ENCODE results near the gene ZDHHC23. TPM values are rescaled to one million over a fixed set of nuclear protein-coding genes. Genes with fewer than 3 reads are reported as not detected.

ZDHHC23 gene, protein sequence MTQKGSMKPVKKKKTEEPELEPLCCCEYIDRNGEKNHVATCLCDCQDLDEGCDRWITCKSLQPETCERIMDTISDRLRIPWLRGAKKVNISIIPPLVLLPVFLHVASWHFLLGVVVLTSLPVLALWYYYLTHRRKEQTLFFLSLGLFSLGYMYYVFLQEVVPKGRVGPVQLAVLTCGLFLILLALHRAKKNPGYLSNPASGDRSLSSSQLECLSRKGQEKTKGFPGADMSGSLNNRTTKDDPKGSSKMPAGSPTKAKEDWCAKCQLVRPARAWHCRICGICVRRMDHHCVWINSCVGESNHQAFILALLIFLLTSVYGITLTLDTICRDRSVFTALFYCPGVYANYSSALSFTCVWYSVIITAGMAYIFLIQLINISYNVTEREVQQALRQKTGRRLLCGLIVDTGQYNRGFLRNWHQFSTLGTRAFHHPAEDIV
- total RNA-seq (ENCODE audit: low replicate concordance): 8.1 and 8.5 TPM in 2 replicates
- long read RNA-seq, partial matches to known transcripts: 0 of 3 reads
- long read RNA-seq, other reads (novel, unspliced or antisense): 3 of 3 reads

DNA sequence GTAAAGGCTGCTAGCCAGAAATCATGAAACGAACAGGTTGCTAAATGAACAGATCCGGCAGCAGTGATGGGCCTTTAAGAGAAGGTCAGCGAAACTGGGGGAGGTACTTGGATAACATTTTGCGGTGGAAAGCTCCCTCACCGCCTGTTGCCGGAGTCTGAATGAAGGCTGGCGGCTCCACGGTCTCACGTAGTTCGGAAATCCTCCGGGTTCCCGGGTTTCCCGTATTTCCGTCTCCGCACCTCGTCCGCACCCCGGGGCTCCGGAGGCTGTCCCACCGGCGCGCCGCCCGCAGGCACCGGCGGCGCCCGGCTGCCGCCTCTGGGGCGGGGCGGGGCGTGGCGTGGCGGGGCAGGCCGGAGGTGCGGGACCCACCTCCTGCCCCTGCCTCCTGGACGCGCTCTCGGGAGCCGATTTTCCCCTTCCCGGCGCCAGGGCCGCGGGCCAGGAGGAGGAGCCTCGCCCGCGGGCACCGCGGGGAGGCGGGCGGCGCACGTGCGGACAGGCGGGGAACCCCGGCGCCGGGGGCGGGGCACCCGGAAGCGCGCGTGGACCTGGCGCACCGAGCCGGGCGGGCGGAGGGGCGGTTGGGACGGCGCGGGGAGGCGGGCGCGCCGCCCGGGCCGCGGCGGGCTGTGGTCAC is at the start of gene ZDHHC23:
TSS of gene ZDHHC23 (plus strand) at position 642 of the 643 bp plus-strand sequence. CDS start 790 bp downstream, outside the sequence.
- Mint-ChIP-seq H3K36me3 (no peaks in the 10 kb centered on the region), H3K27me3 (peaks cover 52% of the 10 kb centered on the region), H3K4me3 (peak within 1 kb of the TSS; percentile 89), H3K4me1 (ENCODE audit: unreplicated experiment) (no peaks in the 10 kb centered on the region), H3K27ac (peak within 1 kb of the TSS; percentile 33), H3K9me3 (no peaks in the 10 kb centered on the region)
- peak; percentile 75 for DNase-seq (ENCODE audit: extremely low spot score, unreplicated experiment)
- TF ChIP-seq, protein P1, sequence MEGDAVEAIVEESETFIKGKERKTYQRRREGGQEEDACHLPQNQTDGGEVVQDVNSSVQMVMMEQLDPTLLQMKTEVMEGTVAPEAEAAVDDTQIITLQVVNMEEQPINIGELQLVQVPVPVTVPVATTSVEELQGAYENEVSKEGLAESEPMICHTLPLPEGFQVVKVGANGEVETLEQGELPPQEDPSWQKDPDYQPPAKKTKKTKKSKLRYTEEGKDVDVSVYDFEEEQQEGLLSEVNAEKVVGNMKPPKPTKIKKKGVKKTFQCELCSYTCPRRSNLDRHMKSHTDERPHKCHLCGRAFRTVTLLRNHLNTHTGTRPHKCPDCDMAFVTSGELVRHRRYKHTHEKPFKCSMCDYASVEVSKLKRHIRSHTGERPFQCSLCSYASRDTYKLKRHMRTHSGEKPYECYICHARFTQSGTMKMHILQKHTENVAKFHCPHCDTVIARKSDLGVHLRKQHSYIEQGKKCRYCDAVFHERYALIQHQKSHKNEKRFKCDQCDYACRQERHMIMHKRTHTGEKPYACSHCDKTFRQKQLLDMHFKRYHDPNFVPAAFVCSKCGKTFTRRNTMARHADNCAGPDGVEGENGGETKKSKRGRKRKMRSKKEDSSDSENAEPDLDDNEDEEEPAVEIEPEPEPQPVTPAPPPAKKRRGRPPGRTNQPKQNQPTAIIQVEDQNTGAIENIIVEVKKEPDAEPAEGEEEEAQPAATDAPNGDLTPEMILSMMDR (conservative IDR thresholded peaks at IDR 0.05): no peak

DNA sequence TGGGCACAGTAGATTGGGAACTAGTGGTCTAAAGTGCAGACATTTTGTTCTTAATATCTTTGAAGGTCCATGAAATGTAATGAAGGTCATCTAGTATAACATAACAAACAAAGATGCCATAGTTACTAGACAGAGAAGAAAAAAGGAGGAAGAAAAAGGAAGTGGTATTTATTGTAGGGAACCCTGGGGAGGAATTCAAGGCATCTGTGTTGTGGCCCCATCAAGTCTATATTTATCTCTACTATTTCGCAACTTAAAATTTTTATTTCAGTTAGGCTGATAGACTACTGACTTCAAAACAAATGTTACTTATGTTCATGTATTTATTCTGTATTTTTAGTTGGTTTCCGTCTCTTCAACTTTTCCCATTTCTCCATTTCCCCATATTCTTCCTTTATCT is 48.9 kb upstream of the ZDHHC23 start:
- Mint-ChIP-seq H3K27ac (peak overlapping the region; percentile 54), H3K27me3 (no peaks in the 10 kb centered on the region)
- TF ChIP-seq, protein P1 (conservative IDR thresholded peaks at IDR 0.05): no peak

DNA sequence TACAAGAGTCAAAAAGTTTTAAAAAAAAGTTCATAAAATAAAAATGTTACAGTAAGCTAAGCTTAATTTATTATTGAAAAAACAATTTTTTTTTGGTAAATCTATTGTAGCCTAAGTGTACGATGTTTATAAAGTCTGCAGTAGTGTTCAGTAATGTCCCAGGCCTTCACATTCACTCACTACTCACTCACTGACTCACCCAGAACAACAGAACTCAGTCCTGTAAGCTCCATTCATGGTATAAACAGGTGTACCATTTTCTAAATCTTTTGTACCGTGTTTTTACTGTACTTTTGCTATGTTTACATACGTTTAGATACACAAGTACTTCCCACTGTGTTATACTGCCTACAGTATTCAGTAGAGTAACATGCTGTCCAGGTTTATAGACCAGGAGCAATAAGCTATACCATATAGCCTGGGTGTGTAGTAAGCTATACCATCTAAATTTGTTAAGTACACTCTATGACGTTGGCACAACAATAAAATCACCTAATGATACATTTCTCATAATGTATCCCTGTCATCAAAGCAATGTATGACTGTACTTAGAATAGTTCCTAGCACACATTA is 41.2 kb upstream of the ZDHHC23 start:
- H3K9me3 Mint-ChIP-seq: no peaks in the 10 kb centered on the region
- TF ChIP-seq, protein P1 (conservative IDR thresholded peaks at IDR 0.05): no peak
- no peak overlapping the region for H3K27ac Mint-ChIP-seq
- H3K4me1 Mint-ChIP-seq (ENCODE audit: unreplicated experiment): no peaks in the 10 kb centered on the region
- H3K27me3 Mint-ChIP-seq: no peaks in the 10 kb centered on the region
- no peak for DNase-seq (ENCODE audit: extremely low spot score, unreplicated experiment)
- H3K36me3 Mint-ChIP-seq: no peaks in the 10 kb centered on the region
- H3K4me3 Mint-ChIP-seq: no peak overlapping the region

More for the DNA sequence above, 48.9 kb upstream of the ZDHHC23 start:
- peak overlapping the region; percentile 80 for H3K4me3 Mint-ChIP-seq
- H3K36me3 Mint-ChIP-seq: no peaks in the 10 kb centered on the region
- no peaks in the 10 kb centered on the region for H3K4me1 Mint-ChIP-seq (ENCODE audit: unreplicated experiment)
- DNase-seq (ENCODE audit: extremely low spot score, unreplicated experiment): no peak
- no peaks in the 10 kb centered on the region for H3K9me3 Mint-ChIP-seq

DNA sequence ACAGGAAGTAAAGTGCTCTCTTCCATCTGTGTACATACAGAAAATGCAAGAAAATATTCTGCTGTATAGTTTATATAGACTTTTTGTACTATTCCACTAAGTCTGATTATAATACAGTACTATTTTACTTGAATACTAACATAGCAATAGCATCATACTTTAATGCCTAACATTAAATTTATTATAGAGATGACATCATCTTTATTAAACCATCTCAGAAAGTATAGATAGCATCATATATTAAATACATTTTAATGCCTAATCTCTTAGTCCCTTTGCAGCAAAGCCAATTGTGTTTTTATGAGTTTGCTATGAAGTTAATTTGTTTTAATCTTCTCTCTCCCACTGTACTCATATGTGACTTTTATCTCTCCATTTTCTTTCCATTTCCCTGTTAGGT is 39.7 kb upstream of the ZDHHC23 start:
- no peak for DNase-seq (ENCODE audit: extremely low spot score, unreplicated experiment)
- Mint-ChIP-seq H3K27me3 (no peaks in the 10 kb centered on the region), H3K9me3 (no peaks in the 10 kb centered on the region), H3K4me1 (ENCODE audit: unreplicated experiment) (no peaks in the 10 kb centered on the region), H3K4me3 (no peak overlapping the region), H3K36me3 (no peaks in the 10 kb centered on the region), H3K27ac (no peak overlapping the region)
- TF ChIP-seq, protein P1 (conservative IDR thresholded peaks at IDR 0.05): no peak

DNA sequence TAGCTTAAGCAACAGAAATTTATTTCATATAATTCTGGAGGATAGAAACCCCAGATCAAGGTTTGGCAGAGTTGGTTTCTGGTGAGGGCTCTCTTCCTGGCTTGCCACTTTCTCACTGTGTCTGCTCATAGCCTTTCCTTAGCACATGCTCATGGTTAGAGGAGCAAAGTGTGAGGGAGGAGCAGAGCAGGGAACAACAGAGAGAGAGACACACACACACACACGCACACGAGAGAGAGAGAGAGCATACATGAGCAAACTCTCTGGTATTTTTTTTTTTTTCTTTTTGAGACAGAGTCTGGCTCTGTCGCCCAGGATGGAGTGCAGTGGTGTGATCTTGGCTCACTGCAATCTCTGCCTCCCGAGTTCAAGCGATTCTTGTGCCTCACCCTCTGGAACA is 36.8 kb upstream of the ZDHHC23 start:
- Mint-ChIP-seq H3K27ac (no peak overlapping the region), H3K36me3 (no peaks in the 10 kb centered on the region), H3K4me3 (no peak overlapping the region), H3K27me3 (no peaks in the 10 kb centered on the region), H3K4me1 (ENCODE audit: unreplicated experiment) (no peaks in the 10 kb centered on the region), H3K9me3 (no peaks in the 10 kb centered on the region)
- TF ChIP-seq, protein P1 (conservative IDR thresholded peaks at IDR 0.05): no peak
- no peak for DNase-seq (ENCODE audit: extremely low spot score, unreplicated experiment)
